GM19395 (cell line): ENCODE data around the gene HPN.
"Not testable (repeated sequence)": the region's sequence is repeated elsewhere in the genome, so short reads cannot be mapped to it uniquely, and the experiment has no call there.

Experiments used
- ATAC-seq: cut with Tn5 transposase; IDR thresholded peaks from one replicate; pipeline ENCODE4 v1.9.1; 2021; ENCODE audit warnings: mild to moderate bottlenecking, moderate library complexity; ENCODE audit not compliant: unreplicated experiment

Gene HPN

GRCh38 chr19:35027009-35027408, 14.5 kb upstream of the HPN start:
- no peak for ATAC-seq

GRCh38 chr19:35027851-35028599, 13.5 kb upstream of the HPN start:
- no peak for ATAC-seq

DNA sequence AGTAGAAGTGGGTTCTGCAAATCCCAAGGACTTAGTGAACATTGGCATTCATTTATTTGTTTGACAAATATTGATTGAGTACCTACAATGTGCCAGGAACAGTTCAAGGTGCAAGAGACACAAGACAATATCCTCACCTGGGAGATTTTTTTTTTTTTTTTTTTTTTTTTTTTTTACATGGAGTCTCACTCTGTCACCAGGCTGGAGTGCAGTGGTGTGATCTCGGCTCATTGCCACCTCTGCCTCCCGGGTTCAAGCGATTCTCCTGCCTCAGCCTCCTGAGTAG, 13.0 kb upstream of the HPN start:
- not testable (repeated sequence) for ATAC-seq

- ATAC-seq, result not testable (repeated sequence)
These were observed 12.2 kb upstream of the HPN start for GRCh38 chr19:35029275-35029736.

- ATAC-seq, result no peak
These were observed 11.7 kb upstream of the HPN start for GRCh38 chr19:35029737-35030256.

- ATAC-seq, result no peak
These were observed 11.1 kb upstream of the HPN start, which contains the start of gene SCN1B for GRCh38 chr19:35030257-35031071. SCN1B (plus strand) TSS chr19:35030470; CDS start chr19:35030821, 351 bp downstream.

DNA sequence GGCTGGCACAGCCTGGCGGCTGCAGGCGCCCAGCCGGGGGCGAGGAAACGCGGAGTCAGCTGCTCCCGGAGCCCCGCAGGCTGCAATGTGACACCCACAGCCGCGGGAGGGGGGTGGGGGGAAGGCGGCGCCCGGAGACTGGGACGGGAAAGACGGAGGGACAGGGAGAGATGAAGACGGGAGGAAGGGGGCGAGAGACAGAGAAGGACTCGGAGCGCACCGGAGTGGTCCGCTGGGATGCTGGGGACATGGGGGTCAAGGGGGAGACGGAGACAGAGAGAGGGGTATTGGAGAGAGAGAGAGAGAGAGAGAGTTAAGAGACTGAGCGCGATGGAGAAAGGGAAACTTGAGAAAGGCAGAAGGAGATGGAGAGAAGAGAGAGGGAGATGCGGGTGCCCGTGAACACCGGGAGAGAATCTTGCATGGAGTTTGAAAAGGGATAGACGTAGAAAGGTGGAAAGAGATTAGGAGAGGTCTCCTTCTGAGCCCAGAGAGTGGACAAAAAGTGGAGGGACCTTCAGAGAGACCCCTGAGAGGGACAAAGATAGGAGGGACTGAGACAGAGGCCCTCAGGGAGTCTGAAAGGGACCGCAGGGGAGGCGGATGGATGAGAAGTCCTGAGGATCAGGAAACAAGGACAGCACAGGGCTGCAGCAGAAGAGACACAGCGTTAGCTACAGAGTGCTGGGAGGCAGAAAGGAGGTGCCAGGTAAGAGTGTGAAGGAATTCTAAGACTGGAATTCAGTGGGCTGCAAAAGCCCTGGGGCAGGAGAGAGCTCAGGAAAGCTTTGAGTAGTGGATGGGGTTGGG, 10.2 kb upstream of the HPN start:
- no peak for ATAC-seq

DNA sequence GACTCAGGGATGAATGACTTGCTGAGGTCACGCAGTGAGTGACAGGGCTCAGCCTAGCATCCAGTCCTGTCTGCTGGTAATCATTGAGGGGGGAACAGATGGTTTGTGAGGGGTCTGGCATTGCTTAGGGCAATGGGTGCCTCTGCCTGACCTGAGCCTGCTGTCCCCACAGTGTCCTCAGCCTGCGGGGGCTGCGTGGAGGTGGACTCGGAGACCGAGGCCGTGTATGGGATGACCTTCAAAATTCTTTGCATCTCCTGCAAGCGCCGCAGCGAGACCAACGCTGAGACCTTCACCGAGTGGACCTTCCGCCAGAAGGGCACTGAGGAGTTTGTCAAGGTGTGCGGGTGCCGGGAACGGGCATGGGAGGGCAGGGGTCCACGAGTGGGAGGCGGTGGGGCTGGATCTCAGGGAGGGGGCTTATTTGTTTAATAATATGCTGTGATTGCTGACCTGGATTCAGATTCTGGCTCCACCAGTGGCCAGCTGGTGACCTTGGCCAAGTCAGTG, 9.1 kb upstream of the HPN start:
- no peak for ATAC-seq

GRCh38 chr19:35033067-35034004, 8.2 kb upstream of the HPN start:
- ATAC-seq, result no peak

GRCh38 chr19:35034005-35034502, 7.5 kb upstream of the HPN start:
- no peak for ATAC-seq

GRCh38 chr19:35034588-35035382, 6.7 kb upstream of the HPN start:
- no peak for ATAC-seq

DNA sequence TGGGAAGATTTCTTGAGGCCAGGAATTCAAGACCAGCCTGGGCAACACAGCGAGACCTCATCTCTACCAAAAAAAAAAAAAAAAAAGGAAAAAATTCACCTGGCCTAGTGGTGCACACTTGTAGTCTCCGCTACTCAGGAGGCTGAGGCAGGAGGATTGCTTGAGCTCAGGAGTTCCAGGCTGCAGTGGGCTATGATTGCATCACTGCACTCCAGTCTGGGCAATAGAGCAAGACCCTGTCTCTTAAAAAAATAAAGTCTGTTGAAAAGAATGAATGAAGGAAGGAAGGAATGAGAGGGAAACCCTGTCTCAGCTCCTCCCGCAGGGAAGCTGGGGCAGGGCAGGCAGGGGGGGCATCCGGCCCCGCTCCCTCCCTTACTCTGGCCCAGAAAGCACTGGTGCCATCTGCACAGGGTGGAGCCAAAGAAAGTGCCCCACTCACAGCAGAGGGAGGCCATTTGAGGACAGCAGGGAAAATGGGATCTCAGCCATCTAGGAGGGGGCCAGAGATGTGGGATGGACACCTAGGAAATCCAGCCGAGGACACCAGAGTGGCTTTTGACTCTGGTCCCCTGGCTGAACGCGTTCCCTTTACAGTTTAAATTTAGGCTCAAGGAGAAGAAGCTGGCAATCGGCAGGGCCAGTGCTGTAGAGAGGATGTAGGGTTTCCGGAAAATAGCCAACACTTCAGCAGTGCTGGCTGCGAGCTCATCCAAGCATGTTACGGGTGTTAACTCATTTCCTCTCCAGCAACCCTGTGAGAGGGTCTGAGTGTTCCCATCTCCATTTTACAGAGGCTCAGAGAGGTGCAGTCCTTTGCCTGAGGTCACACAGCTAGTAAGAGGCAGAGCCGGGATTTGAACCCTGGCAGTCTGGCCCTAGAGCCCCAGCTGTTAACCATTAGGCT, 3.6 kb upstream of the HPN start:
- ATAC-seq, result peak; percentile 58

DNA sequence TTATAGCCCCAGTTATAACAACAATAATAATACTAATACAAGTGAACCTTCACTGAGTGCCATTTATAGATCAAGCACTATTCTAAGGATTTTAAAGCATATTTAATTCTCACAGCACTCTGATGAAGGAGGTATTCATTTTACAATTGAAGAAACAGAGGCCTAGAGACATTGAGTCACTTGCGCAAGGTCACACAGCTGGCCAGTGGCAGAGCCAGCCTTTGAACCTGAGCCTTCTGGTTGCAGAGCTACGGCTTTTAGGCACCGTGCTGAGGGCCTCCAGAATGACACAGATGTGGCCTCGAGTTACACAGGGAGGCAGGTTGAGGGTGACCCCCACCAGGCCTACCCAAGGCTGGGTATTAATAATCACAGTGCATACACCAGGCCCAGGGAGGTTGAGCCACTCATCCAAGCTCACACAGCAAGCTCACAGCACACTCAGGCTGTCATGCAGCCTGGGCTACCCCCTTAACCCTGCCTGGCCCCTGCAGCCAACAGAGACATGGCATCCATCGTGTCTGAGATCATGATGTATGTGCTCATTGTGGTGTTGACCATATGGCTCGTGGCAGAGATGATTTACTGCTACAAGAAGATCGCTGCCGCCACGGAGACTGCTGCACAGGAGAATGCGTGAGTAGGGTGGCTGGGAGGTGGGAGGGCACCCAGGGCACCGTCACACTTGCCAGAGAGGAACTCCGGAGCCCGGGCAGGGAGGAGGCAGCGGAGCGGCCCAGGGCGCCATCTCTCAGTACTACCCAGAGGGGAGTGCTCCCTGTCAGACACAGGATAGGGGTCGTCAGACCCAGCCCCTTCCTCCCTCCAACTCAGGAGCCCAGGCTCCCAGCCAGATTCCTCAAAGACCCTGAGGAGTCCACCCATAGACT, 2.7 kb upstream of the HPN start:
- ATAC-seq, result no peak

DNA sequence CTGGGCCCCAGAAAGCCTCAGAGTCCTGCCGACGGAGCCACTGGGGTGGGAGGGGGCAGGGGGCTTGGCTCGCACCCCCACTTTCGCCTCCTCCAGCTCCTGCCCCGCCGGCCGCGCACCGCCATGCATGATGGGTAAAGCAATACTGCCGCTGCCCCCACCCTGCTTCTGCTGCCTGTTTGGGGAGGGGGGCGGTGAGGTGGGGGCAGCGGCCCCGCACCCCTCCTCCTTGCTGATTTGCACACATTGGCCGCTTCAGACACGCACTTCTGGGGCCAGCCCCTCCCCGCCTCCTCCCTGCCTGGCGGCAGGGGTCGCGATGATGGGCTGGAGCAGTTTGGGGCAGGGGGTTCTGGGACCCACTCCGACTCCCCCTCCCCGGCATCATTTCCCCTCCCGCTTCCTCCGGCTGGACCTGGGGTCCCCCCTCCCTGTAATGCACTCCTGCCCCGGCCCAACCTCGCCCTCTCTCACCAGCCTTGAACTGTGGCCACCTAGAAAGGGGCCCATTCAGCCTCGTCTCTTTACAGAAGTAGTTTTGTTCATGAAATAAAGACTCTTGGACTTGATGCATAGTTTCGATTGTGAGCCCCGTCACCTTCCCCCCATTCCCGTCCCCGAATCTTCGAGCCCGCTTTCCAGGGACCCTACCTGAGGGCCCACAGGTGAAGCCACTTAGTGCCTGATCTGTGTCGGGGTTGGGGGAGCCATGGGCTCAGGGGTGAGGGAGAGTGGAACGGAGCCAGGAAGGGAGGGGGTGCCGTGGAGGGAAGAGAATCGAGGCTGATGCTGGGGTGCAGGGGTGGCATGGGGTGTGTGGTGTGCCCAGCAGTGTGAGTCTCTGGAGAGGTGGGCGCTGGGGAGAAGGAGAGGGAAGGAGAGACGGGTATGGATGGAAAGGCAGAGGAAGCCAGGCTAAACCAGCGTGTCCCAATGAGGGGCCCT, 1.4 kb upstream of the HPN start:
- no peak for ATAC-seq

DNA sequence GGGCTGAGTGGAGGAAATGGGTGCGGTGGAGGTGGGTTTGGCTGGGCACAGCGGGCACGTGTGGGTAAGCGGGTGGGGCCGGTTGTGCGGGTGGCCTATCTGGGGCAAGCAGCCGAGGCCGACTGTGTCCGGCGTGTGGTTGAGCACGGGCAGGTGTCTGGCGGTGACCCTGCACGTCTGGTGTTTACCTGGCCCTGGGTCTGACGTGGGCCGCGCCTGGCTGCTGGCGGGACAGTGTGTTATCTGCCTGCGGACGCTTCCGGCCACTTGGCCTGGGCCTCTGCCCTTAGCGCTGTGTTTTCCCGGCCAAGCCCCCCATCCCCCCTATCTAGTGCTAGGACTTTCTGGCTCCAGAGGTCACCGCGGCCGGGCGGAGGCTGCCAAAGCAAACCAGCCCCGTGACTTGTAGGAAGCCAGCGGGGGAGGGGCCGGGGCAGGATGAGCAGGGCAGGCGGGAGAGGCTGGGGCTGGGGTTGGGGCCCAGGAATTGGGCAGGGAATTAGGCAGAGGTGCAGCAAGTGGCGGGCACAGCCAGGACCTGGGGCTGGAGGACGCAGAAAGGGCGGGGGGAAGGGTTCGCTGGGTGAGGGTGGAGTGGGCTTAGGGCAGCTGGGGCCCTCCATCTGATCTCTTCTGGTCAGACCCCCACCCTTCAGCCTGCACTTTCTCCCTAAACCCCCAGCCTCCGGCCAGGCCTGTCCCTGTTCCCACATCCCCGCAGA, 534 bp upstream of the HPN start:
- no peak for ATAC-seq
